GM12878 (cell line): ENCODE data around the gene SH3BP5. TPM values are rescaled to one million over a fixed set of nuclear protein-coding genes. Genes with fewer than 3 reads are reported as not detected.
A peak's percentile ranks its signal among the peaks of the same experiment; 100 is the strongest.

Experiments used
- IKZF1 ChIP-seq: fragments of 450-650 bp; conservative IDR thresholded peaks from 2 replicates; pipeline ENCODE4 v1.6.1; 2017; ENCODE audit warnings: antibody characterized with exemption, mild to moderate bottlenecking
- NR2C1 ChIP-seq: fragments of 450-650 bp; IDR thresholded peaks from 2 replicates; pipeline ENCODE4 v1.6.1; 2017; ENCODE audit warnings: antibody characterized with exemption, mild to moderate bottlenecking, moderate library complexity
- NR2F1 ChIP-seq: fragments of 450-650 bp; conservative IDR thresholded peaks from 2 replicates; pipeline ENCODE4 v1.6.1; 2017; ENCODE audit warnings: mild to moderate bottlenecking
- PAX5 ChIP-seq: IDR thresholded peaks from 2 replicates; pipeline ENCODE4 v1.6.1; 2011; ENCODE audit warnings: low read depth, low read length, borderline replicate concordance
- RCOR1 ChIP-seq: conservative IDR thresholded peaks from 2 replicates; pipeline ENCODE4 v1.6.1; 2012; ENCODE audit warnings: low read depth, low read length, improper control_type of control experiment
- SREBF2 ChIP-seq: IDR thresholded peaks from 2 replicates; pipeline ENCODE4 v1.6.1; 2012; ENCODE audit warnings: mild to moderate bottlenecking, low read length
- polyA plus RNA-seq, 11 experiments: library from polyadenylated mRNA; depleted of rRNA in 4 of 11; unstranded in 6 of 11; stranded (reverse) in 5 of 11; fragments of >200 nt; fragmentation: Nextera tagmentation in 4 of 11; fragmentation: Illumina TruSeq in 1 of 11; extraction: Ambion mirVana in 4 of 11; extraction: Trizol in 1 of 11; gene quantifications; 1 replicate in 1 of 11; 2 replicates in 10 of 11; pipeline versions ENCODE4 v1.2.1 to v1.2.3, GENCODE V29; 2011 to 2016; ENCODE audit warnings: inconsistent platforms in 2 of 11, missing spikeins in 2 of 11, low read depth in 1 of 11
- total RNA-seq, 4 experiments: library from RNA; depleted of rRNA in 3 of 4; stranded (reverse); fragments of >200 nt in 3 of 4; fragmentation: Illumina TruSeq in 1 of 4; extraction: Trizol in 1 of 4; gene quantifications; 2 replicates each; pipeline versions ENCODE4 v1.2.1 to v1.2.3, GENCODE V29; 2013 to 2021
- TF ChIP-seq, protein P1 (sequence below): fragments of 450-650 bp; conservative IDR thresholded peaks from 2 replicates; pipeline ENCODE4 v1.6.1; 2017; ENCODE audit warnings: mild to moderate bottlenecking, moderate library complexity
- TF ChIP-seq, protein P2 (sequence below): IDR thresholded peaks from 2 replicates; pipeline ENCODE4 v1.6.1; 2012; ENCODE audit warnings: low read depth, low read length, improper control_type of control experiment
- TF ChIP-seq, protein P3 (sequence below): IDR thresholded peaks from 2 replicates; pipeline ENCODE4 v1.6.1; 2012; ENCODE audit warnings: low read length, inconsistent platforms
- TF ChIP-seq, protein P4 (sequence below): fragments of 450-650 bp; IDR thresholded peaks from 2 replicates; pipeline ENCODE4 v1.6.1; 2014; ENCODE audit warnings: mild to moderate bottlenecking
- TF ChIP-seq, protein P5 (sequence below): fragments of 450-650 bp; formaldehyde crosslinking; IDR thresholded peaks from 2 replicates; pipeline ENCODE4 v1.4.0; 2020; ENCODE audit warnings: mild to moderate bottlenecking, moderate library complexity
- TF ChIP-seq, protein P6 (sequence below): fragments of 450-650 bp; IDR thresholded peaks from 2 replicates; pipeline ENCODE4 v1.6.1; 2016; ENCODE audit warnings: mild to moderate bottlenecking, moderate library complexity, borderline replicate concordance

Gene SH3BP5
- total and polyA plus RNA-seq, 10 of the 15 experiments (the other 5 are each of a cell fraction or from before 2014, with no cell fraction given): 14.9 to 87.5 (median 43.7) TPM

DNA sequence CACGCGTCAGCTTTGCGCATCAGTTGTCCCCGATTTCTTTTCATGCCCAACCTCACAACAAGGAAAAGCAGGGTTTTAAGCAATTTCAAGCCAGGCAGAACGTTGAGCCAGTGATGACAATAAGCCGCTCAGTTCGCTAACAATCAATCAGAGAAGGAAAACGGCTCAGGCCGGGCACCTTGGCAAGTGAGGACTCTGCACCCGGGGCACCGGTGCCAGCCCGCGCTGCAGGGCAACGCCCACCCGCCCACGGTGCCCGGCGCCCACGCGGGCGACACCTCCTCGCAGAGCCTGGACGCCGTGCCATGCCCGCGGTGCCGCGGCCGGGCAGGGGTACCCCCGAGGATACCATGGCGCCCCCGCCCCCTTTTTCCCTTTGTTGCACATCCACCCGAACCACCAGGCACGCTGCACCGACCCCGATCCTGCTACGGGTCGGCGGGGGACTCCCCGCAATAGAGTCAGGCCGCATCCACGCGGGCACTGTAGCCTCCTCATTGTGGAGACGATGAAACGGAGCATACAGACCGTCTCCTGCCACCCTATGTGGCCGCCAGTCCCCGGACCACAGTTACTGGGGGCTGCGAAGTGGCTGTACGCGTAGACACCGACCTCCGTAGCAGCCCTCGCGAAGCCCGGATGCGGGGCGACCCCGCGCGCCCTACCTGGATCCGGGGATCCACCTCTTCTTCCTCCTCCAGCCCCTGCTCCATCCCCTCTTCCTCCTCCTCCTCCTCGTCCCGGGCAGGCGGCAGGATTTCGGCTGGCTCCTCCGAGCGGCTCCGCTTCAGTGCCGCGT lies 581 bp downstream of the SH3BP5 start (continued):
- TF ChIP-seq PAX5 (no peak), NR2F1 (no peak; the same call in 1 of the 2 replicates), IKZF1 (no peak), RCOR1 (no peak), SREBF2 (no peak), NR2C1 (no peak)
- TF ChIP-seq, protein P1, sequence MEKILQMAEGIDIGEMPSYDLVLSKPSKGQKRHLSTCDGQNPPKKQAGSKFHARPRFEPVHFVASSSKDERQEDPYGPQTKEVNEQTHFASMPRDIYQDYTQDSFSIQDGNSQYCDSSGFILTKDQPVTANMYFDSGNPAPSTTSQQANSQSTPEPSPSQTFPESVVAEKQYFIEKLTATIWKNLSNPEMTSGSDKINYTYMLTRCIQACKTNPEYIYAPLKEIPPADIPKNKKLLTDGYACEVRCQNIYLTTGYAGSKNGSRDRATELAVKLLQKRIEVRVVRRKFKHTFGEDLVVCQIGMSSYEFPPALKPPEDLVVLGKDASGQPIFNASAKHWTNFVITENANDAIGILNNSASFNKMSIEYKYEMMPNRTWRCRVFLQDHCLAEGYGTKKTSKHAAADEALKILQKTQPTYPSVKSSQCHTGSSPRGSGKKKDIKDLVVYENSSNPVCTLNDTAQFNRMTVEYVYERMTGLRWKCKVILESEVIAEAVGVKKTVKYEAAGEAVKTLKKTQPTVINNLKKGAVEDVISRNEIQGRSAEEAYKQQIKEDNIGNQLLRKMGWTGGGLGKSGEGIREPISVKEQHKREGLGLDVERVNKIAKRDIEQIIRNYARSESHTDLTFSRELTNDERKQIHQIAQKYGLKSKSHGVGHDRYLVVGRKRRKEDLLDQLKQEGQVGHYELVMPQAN: peak; percentile 71
- TF ChIP-seq, protein P2, sequence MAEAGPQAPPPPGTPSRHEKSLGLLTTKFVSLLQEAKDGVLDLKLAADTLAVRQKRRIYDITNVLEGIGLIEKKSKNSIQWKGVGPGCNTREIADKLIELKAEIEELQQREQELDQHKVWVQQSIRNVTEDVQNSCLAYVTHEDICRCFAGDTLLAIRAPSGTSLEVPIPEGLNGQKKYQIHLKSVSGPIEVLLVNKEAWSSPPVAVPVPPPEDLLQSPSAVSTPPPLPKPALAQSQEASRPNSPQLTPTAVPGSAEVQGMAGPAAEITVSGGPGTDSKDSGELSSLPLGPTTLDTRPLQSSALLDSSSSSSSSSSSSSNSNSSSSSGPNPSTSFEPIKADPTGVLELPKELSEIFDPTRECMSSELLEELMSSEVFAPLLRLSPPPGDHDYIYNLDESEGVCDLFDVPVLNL: no peak
- TF ChIP-seq, protein P3, sequence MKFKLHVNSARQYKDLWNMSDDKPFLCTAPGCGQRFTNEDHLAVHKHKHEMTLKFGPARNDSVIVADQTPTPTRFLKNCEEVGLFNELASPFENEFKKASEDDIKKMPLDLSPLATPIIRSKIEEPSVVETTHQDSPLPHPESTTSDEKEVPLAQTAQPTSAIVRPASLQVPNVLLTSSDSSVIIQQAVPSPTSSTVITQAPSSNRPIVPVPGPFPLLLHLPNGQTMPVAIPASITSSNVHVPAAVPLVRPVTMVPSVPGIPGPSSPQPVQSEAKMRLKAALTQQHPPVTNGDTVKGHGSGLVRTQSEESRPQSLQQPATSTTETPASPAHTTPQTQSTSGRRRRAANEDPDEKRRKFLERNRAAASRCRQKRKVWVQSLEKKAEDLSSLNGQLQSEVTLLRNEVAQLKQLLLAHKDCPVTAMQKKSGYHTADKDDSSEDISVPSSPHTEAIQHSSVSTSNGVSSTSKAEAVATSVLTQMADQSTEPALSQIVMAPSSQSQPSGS: no peak
- TF ChIP-seq, protein P4, sequence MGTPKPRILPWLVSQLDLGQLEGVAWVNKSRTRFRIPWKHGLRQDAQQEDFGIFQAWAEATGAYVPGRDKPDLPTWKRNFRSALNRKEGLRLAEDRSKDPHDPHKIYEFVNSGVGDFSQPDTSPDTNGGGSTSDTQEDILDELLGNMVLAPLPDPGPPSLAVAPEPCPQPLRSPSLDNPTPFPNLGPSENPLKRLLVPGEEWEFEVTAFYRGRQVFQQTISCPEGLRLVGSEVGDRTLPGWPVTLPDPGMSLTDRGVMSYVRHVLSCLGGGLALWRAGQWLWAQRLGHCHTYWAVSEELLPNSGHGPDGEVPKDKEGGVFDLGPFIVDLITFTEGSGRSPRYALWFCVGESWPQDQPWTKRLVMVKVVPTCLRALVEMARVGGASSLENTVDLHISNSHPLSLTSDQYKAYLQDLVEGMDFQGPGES: no peak
- TF ChIP-seq, protein P5, sequence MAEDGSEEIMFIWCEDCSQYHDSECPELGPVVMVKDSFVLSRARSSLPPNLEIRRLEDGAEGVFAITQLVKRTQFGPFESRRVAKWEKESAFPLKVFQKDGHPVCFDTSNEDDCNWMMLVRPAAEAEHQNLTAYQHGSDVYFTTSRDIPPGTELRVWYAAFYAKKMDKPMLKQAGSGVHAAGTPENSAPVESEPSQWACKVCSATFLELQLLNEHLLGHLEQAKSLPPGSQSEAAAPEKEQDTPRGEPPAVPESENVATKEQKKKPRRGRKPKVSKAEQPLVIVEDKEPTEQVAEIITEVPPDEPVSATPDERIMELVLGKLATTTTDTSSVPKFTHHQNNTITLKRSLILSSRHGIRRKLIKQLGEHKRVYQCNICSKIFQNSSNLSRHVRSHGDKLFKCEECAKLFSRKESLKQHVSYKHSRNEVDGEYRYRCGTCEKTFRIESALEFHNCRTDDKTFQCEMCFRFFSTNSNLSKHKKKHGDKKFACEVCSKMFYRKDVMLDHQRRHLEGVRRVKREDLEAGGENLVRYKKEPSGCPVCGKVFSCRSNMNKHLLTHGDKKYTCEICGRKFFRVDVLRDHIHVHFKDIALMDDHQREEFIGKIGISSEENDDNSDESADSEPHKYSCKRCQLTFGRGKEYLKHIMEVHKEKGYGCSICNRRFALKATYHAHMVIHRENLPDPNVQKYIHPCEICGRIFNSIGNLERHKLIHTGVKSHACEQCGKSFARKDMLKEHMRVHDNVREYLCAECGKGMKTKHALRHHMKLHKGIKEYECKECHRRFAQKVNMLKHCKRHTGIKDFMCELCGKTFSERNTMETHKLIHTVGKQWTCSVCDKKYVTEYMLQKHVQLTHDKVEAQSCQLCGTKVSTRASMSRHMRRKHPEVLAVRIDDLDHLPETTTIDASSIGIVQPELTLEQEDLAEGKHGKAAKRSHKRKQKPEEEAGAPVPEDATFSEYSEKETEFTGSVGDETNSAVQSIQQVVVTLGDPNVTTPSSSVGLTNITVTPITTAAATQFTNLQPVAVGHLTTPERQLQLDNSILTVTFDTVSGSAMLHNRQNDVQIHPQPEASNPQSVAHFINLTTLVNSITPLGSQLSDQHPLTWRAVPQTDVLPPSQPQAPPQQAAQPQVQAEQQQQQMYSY: no peak
- TF ChIP-seq, protein P6, sequence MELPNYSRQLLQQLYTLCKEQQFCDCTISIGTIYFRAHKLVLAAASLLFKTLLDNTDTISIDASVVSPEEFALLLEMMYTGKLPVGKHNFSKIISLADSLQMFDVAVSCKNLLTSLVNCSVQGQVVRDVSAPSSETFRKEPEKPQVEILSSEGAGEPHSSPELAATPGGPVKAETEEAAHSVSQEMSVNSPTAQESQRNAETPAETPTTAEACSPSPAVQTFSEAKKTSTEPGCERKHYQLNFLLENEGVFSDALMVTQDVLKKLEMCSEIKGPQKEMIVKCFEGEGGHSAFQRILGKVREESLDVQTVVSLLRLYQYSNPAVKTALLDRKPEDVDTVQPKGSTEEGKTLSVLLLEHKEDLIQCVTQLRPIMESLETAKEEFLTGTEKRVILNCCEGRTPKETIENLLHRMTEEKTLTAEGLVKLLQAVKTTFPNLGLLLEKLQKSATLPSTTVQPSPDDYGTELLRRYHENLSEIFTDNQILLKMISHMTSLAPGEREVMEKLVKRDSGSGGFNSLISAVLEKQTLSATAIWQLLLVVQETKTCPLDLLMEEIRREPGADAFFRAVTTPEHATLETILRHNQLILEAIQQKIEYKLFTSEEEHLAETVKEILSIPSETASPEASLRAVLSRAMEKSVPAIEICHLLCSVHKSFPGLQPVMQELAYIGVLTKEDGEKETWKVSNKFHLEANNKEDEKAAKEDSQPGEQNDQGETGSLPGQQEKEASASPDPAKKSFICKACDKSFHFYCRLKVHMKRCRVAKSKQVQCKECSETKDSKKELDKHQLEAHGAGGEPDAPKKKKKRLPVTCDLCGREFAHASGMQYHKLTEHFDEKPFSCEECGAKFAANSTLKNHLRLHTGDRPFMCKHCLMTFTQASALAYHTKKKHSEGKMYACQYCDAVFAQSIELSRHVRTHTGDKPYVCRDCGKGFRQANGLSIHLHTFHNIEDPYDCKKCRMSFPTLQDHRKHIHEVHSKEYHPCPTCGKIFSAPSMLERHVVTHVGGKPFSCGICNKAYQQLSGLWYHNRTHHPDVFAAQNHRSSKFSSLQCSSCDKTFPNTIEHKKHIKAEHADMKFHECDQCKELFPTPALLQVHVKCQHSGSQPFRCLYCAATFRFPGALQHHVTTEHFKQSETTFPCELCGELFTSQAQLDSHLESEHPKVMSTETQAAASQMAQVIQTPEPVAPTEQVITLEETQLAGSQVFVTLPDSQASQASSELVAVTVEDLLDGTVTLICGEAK: no peak
- TF ChIP-seq, all 136 proteins: peak for 11
